Brain microvascular endothelial cell (primary cell): ENCODE results near the gene ADAT1.
"Not testable (repeated sequence)": the region's sequence is repeated elsewhere in the genome, so short reads cannot be mapped to it uniquely, and the experiment has no call there.

ENCODE experiments used
- DNase-seq: peaks from one replicate; pipeline ENCODE4 v3.0.0-alpha.2; 2020
- H3K27ac ChIP-seq: fragments of 250-450 bp; sonication (Bioruptor Pico); 2 replicates; pipeline ENCODE4 v1.5.1; 2020; ENCODE audit warnings: mild to moderate bottlenecking, moderate library complexity
- H3K27me3 ChIP-seq: fragments of 250-450 bp; sonication (Bioruptor Pico); replicated peaks from 2 replicates; pipeline ENCODE4 v1.5.1; 2020; ENCODE audit warnings: mild to moderate bottlenecking
- H3K36me3 ChIP-seq: fragments of 250-450 bp; sonication (Bioruptor Pico); replicated peaks from 2 replicates; pipeline ENCODE4 v1.5.1; 2020; ENCODE audit warnings: mild to moderate bottlenecking
- H3K4me3 ChIP-seq: 2 replicates; pipeline ENCODE4 v1.5.1; 2011; ENCODE audit warnings: low read depth, mild to moderate bottlenecking, control low read depth, low read length, moderate library complexity
- in situ Hi-C: cut with HindIII; loops from 2 replicates; pipeline ENCODE4 v1.10.0; 2017; ENCODE audit warnings: low sequenced_read_pairs, low pct_ligation_motif_present
- TF ChIP-seq, protein P1 (sequence below): IDR thresholded peaks from 2 replicates; pipeline ENCODE4 v1.5.1; 2011; ENCODE audit warnings: low read depth, mild to moderate bottlenecking, moderate library complexity, low read length, control low read depth, inconsistent platforms; ENCODE audit errors: missing control alignments

Gene ADAT1

DNA sequence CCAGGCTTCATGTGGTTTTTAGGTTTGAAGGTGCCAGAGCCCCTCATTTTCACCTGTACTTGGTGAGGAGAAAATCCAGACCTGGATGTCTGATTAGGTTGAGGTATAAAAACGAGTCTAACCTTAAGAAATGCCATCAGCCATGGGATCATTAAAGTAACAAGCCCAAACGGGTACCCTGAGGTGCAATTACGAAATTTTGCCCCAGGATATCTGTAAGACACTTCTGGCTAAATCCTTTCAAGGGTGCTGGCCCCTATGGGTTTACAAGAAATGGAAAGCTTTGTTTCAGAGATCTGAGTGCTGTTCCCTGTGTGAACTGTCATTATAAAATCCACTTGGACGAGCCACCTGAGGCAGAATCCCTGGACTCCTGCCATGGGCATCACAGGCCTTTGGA lies 19.8 kb downstream of the ADAT1 start:
- in situ Hi-C loops, result no loop called here
- TF ChIP-seq, protein P1, sequence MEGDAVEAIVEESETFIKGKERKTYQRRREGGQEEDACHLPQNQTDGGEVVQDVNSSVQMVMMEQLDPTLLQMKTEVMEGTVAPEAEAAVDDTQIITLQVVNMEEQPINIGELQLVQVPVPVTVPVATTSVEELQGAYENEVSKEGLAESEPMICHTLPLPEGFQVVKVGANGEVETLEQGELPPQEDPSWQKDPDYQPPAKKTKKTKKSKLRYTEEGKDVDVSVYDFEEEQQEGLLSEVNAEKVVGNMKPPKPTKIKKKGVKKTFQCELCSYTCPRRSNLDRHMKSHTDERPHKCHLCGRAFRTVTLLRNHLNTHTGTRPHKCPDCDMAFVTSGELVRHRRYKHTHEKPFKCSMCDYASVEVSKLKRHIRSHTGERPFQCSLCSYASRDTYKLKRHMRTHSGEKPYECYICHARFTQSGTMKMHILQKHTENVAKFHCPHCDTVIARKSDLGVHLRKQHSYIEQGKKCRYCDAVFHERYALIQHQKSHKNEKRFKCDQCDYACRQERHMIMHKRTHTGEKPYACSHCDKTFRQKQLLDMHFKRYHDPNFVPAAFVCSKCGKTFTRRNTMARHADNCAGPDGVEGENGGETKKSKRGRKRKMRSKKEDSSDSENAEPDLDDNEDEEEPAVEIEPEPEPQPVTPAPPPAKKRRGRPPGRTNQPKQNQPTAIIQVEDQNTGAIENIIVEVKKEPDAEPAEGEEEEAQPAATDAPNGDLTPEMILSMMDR, result no peak
- Histone ChIP-seq H3K36me3 (peaks cover 40% of the 10 kb centered on the region), H3K27me3 (no peaks in the 10 kb centered on the region), H3K4me3 (no peak overlapping the region), H3K27ac (no peak overlapping the region)
- no peak for DNase-seq

- H3K27me3 ChIP-seq, result no peaks in the 10 kb centered on the region
- TF ChIP-seq, protein P1, result no peak
- peaks cover 40% of the 10 kb centered on the region for H3K36me3 ChIP-seq
- no peak overlapping the region for H3K27ac ChIP-seq
- in situ Hi-C loops, result no loop called here
- H3K4me3 ChIP-seq, result no peak overlapping the region
- no peak for DNase-seq
Measured at GRCh38 chr16:75599452-75600277, 23.4 kb downstream of the ADAT1 start.

DNA sequence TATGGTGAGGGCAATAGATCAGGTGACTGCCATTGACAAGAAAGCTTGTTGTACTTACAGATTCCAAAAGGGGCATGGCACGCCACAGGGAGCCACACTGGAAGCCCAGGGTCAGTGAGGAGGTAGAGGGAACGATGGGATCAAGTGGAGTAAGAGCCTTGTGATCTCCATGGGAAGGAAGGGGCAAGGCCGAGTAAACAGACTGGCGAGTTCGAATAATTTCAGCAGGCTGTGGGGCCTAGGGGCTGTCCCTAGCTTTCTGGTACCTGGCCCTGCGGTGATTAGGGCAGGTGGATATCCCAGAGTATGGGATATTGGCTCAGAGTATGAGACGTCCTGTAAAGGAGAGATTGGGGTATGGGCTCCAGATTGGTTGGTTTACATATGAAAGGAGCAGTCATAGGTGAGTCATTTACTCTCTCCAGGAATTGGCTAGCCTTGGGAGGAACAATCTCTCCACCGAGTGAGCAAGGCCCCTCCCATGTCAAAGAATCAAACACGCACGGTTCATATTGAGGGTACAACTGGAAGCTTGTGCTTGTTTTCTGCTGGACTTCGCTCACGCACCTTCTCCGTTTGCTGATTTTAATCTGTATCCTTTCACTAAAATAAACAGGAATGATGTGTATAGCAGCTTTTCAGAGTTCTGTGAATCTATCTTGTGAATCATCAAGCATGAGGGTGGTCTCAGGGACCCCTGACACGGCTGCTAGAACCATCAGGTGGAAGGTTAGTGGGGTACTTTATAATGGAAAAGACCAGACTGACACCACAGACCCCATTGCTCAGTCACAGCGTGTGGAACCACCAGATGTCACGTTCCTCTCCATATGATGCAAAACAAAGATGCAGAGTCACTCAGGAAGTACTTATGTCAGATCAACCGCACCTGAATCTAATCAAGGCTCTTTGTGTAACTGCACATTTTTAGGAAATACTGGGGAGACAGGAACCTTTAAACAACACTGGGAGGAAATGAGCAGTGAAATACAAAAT lies 29.0 kb downstream of the ADAT1 start:
- in situ Hi-C loops, result no loop called here
- no peaks in the 10 kb centered on the region for H3K27me3 ChIP-seq
- DNase-seq, result peak; percentile 49
- peaks cover 5% of the 10 kb centered on the region for H3K36me3 ChIP-seq
- TF ChIP-seq, protein P1, result no peak
- H3K4me3 ChIP-seq, result no peak overlapping the region
- H3K27ac ChIP-seq, result no peak overlapping the region

GRCh38 chr16:75593308-75593707 lies 29.8 kb downstream of the ADAT1 start:
- TF ChIP-seq, protein P1, result no peak
- in situ Hi-C loops, result no loop called here

GRCh38 chr16:75591927-75592326 lies 31.2 kb downstream of the ADAT1 start:
- H3K4me3 ChIP-seq, H3K36me3 ChIP-seq, in situ Hi-C loops, H3K27me3 ChIP-seq, H3K27ac ChIP-seq: not testable (repeated sequence)
- DNase-seq, result peak; percentile 4

More at GRCh38 chr16:75593308-75593707, 29.8 kb downstream of the ADAT1 start:
- H3K27me3 ChIP-seq, result no peaks in the 10 kb centered on the region
- no peak overlapping the region for H3K27ac ChIP-seq
- H3K4me3 ChIP-seq, result no peak overlapping the region
- peaks cover 5% of the 10 kb centered on the region for H3K36me3 ChIP-seq
- DNase-seq, result no peak
